IPS-20b (cell line): ENCODE measurements around the gene GRK1.

Experiments
- H3K27ac ChIP-seq: one replicate; pipeline ENCODE4 v1.5.1; 2013; ENCODE audit warnings: low read length
- H3K27me3 ChIP-seq: 2 replicates; pipeline ENCODE4 v1.6.1; 2013; ENCODE audit warnings: mild to moderate bottlenecking, low read length, inconsistent platforms; ENCODE audit not compliant: insufficient read depth
- H3K36me3 ChIP-seq: 2 replicates; pipeline ENCODE4 v1.6.1; 2013; ENCODE audit warnings: low read depth, mild to moderate bottlenecking, inconsistent platforms, low read length, moderate library complexity; ENCODE audit not compliant: insufficient read depth
- H3K4me1 ChIP-seq: 2 replicates; pipeline ENCODE4 v1.6.1; 2013; ENCODE audit warnings: mild to moderate bottlenecking, control low read depth, inconsistent platforms, low read length, moderate library complexity; ENCODE audit not compliant: insufficient read depth
- H3K4me3 ChIP-seq: 2 replicates; pipeline ENCODE4 v1.5.1; 2013; ENCODE audit warnings: mild to moderate bottlenecking, low read length, inconsistent platforms
- H3K9ac ChIP-seq: 2 replicates; pipeline ENCODE4 v1.6.1; 2013; ENCODE audit warnings: low read depth, mild to moderate bottlenecking, inconsistent platforms, low read length, moderate library complexity
- H3K9me3 ChIP-seq: 2 replicates; pipeline ENCODE4 v1.6.1; 2013; ENCODE audit warnings: mild to moderate bottlenecking, low read depth, low read length, inconsistent platforms; ENCODE audit not compliant: insufficient read depth

Gene GRK1

DNA sequence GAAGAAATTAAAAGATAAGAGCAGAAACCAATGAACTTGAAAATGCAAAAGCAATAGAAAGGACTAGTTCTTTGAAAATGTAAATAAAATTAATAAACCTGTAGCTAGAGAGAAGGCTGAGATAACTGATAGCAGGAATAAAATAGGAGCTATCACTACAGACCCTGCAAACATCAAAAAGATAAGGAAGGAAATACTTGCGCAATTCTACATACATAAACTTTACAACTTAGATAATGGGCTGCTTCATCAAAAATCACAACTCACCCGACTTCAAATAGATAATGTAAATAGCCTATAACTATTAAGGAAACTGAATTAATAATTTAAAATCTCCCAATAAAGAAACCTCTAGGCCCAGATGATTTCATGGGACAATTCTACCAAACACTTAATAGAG, 5.5 kb upstream of the GRK1 start:
- H3K4me3 ChIP-seq = no peak overlapping the region
- no peak overlapping the region for H3K27ac ChIP-seq
- no peak overlapping the region for H3K9ac ChIP-seq
- H3K9me3 ChIP-seq = 0 out of 2 replicates have a peak, but pooled peaks cover 2% of the 10 kb centered on the region
- no peaks in the 10 kb centered on the region for H3K36me3 ChIP-seq
- no peaks in the 10 kb centered on the region for H3K27me3 ChIP-seq
- H3K4me1 ChIP-seq = no peaks in the 10 kb centered on the region

DNA sequence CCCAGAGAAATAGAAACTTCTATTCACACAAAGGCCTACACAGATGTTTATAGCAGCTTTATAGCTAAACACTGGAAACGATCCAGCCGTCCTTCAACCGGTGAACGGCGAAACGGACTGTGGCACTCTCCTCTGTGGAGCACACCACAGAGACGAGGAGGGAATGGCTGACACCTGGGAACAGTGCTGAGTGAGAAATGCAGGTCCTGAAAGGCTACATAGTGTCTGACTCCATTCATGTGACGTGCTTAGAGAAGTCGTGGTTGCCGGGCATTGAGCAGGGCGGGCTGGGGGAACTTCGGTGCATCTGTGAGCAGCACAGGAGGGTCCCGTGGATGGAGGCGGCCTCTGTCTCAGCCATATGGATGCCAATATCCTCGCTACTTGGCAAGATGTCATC, 3.1 kb upstream of the GRK1 start:
- 0 out of 2 replicates have a peak, but pooled peaks cover 2% of the 10 kb centered on the region for H3K9me3 ChIP-seq
- no peak overlapping the region for H3K4me3 ChIP-seq

DNA sequence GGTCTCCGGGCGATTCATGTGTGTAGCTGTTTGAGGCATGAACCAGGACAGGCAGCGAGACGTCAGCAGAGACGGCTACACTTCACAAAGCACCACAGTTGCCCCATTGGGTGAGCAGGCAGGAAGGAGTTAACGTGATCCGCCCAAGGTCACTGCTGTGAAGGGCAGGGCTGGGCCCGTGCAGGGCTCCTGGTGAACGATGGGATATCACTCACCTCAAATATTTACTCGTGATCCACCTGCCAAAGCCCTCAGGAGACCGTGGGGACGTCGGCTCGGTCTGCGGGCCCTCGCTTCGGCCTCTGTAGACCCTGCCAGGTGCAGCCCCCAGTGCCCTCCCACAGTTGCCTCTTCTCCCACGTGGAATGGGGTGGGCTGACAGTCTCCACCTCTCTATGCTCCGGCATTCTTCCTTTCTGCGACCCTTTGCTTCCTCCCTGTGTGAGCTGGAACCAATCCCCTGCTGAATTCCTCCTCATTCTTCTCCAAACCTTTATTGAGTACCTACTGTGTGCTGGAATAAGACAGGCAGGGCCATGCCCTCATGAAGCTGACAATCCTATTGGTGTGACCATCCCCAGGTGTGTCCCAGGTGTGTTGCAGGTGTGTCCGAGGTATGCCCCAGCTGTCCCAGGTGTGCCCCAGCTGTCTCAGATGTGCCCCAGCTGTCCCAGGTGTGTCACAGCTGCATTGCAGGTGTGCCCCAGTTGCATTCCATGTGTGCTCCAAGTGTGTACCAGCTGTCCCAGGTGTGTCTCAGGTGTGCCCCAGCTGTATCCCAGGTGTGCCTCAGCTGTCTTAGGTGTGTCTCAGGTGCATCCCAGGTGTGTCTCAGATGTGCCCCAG, 2.0 kb upstream of the GRK1 start:
- Histone ChIP-seq H3K27me3 (no peaks in the 10 kb centered on the region), H3K27ac (no peak overlapping the region), H3K36me3 (no peaks in the 10 kb centered on the region), H3K4me1 (no peaks in the 10 kb centered on the region), H3K9ac (no peak overlapping the region), H3K4me3 (no peak overlapping the region), H3K9me3 (0 out of 2 replicates have a peak, but pooled peaks cover 2% of the 10 kb centered on the region)

More for the DNA sequence above, 3.1 kb upstream of the GRK1 start:
- no peak overlapping the region for H3K27ac ChIP-seq
- no peaks in the 10 kb centered on the region for H3K4me1 ChIP-seq
- H3K27me3 ChIP-seq = no peaks in the 10 kb centered on the region
- H3K9ac ChIP-seq = no peak overlapping the region
- no peaks in the 10 kb centered on the region for H3K36me3 ChIP-seq

DNA sequence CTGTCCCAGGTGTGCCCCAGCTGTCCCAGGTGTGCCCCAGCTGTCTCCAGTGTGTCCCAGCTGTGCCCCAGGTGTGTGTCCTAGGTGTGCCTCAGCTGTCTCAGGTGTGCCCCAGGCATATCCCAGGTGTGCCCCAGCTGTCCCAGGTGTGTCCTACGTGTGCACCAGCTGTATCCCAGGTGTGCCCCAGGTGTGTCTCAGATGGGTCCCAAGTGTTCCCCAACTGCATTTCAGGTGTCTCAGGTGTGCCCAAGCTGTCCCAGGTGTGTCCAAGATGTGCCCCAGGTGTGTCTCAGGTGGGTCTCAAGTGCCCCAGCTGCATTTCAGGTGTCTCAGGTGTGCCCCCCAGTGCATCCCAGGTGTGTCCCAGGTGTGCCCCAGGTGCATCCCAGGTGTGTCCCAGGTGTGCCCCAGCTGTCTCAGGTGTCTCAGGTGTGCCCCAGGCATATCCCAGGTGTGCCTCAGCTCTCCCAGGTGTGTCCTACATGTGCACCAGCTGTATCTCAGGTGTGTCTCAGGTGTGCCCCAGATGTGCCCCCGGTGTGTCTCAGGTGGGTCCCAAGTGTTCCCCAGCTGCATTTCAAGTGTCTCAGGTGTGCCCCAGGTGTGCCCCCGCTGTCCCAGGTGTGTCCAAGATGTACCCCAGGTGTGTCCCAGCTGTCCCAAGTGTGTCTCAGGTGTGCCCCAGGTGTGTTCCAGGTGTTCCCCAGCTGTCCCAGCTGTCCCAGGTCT, 1.3 kb upstream of the GRK1 start:
- Histone ChIP-seq H3K36me3 (no peaks in the 10 kb centered on the region), H3K27ac (no peak overlapping the region), H3K9me3 (0 out of 2 replicates have a peak, but pooled peaks cover 2% of the 10 kb centered on the region), H3K9ac (no peak overlapping the region), H3K4me1 (no peaks in the 10 kb centered on the region), H3K4me3 (no peak overlapping the region), H3K27me3 (no peaks in the 10 kb centered on the region)

DNA sequence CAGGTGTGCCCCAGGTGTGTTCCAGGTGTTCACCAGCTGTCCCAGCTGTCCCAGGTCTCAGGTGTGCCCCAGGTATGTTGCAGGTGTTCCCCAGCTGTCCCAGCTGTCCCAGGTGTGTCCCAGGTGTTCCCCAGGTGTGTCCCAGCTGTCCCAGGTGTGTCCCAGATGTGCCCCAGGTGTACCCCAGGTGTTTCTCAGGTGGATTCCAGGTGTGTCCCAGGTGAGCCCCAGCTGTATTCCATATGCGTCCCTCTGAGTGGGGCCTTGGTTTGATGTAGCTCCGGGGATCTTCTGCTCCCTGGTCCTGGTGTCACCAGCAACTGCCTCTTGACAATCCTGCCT, 719 bp upstream of the GRK1 start:
- no peaks in the 10 kb centered on the region for H3K36me3 ChIP-seq
- no peaks in the 10 kb centered on the region for H3K4me1 ChIP-seq
- H3K9ac ChIP-seq = no peak overlapping the region
- H3K9me3 ChIP-seq = 0 out of 2 replicates have a peak, but pooled peaks cover under 1% of the 10 kb centered on the region
- H3K4me3 ChIP-seq = no peak overlapping the region
- H3K27ac ChIP-seq = no peak overlapping the region
- no peaks in the 10 kb centered on the region for H3K27me3 ChIP-seq

DNA sequence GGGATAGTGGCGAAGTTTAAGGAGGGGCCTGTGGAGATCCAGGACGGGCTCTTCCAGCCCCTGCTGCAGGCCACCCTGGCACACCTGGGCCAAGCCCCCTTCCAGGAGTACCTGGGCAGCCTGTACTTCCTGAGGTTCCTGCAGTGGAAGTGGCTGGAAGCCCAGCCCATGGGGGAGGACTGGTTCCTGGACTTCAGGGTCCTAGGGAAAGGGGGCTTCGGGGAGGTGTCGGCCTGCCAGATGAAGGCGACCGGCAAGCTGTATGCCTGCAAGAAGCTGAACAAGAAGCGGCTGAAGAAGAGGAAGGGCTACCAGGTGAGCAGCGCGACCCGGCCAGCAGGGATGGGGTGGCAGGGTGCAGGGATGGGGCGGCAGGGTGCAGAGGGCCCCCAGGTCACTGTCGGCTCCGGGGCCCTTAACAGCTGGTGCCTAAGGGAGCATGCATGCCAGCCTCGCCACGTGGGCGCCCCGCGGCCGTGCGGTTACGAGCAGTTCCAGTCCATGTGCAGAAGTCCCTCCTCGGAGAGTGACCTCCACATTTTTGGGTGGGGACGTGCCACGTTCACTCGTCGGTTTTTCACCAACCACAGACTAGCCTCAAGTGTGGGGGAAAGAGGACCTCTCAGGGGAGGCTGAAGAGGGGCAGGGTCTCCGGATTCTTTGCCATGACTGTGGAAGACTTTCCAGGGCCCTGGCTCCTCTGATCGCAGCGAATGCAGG, 912 bp downstream of the GRK1 start:
- Histone ChIP-seq H3K4me3 (no peak overlapping the region), H3K36me3 (no peaks in the 10 kb centered on the region), H3K4me1 (no peaks in the 10 kb centered on the region), H3K27me3 (no peaks in the 10 kb centered on the region), H3K27ac (no peak overlapping the region), H3K9ac (no peak overlapping the region), H3K9me3 (no peaks in the 10 kb centered on the region)

DNA sequence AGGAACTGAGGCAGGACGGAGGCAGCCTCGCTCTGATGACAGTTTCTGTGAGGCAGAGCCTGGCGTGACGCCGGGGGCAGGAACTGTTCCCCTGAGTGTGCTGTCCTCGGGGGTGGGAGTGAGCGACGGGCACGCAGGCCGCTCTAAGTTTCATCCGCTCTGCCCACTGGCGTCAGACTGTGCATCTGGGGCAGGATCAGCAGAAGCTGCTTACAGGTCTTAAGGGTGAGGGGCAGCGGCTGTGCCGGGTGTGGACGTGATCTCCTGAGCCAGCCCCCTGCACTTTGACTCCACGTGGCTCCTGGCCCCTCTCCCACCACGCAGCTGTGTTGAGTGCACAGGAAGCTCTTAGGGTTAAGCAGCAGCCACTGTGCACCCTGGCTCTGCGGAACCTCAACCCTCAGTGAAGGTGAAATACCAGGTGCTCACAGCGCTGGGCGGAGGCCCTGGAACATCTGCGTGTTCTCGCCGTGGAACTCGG, 1.5 kb downstream of the GRK1 start:
- no peak overlapping the region for H3K9ac ChIP-seq
- no peaks in the 10 kb centered on the region for H3K4me1 ChIP-seq
- H3K9me3 ChIP-seq = no peaks in the 10 kb centered on the region
- no peaks in the 10 kb centered on the region for H3K36me3 ChIP-seq
- no peak overlapping the region for H3K4me3 ChIP-seq
- no peak overlapping the region for H3K27ac ChIP-seq
- no peaks in the 10 kb centered on the region for H3K27me3 ChIP-seq

DNA sequence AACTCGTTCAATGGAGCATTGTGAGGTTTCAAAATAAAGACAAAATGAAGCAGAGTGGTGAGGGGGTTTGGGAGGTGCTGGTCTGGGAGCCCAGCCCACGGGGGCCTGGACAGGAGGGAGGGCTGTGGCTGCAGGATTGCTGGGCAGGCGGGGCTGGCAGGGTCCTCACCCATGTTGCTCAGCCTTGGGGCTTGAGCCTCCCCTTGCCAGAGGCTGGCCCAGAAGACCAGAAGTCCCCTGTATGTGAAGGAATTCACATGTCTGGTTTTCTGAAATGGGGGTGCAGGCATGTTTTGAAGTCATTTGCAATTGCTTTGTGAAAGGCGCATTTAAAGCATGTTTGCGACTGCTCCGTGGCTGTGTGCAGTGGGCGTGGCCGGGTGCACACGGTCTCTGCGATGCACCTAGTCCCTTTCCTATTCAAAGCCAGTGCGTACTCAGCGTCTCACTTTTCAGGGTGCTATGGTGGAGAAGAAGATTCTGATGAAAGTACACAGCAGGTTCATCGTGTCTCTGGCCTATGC, 2.3 kb downstream of the GRK1 start:
- no peak overlapping the region for H3K9ac ChIP-seq
- no peak overlapping the region for H3K4me3 ChIP-seq
- H3K27ac ChIP-seq = no peak overlapping the region
- H3K27me3 ChIP-seq = no peaks in the 10 kb centered on the region
- H3K36me3 ChIP-seq = no peaks in the 10 kb centered on the region
- no peaks in the 10 kb centered on the region for H3K4me1 ChIP-seq
- H3K9me3 ChIP-seq = no peaks in the 10 kb centered on the region

DNA sequence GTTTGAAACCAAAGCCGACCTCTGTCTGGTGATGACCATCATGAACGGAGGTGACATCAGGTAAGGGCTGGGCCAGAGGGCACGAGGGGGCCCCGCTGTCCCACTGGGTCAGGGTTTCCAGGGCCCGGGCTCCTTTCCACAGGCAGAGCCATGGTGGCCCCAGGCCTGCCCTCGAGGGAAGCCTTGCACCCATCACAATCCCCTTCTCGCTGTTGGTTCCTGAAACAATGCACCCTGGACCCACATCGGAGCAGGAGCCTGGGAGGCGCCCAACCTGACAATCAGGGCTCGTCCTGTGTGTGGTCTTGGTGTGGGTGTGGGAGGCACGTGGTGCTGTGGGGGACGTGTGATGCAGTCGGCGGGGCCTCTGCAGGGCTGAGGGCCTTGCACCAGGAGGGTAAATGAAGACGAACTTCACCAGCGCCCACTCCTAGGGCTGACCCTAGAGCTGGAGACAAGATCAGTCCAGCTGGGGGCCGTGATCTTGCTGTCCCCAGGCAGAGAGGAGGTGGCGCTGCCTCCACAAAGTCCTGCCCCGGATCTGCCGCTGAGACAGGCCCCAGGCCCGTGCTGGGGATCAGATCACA, 2.8 kb downstream of the GRK1 start:
- Histone ChIP-seq H3K9ac (no peak overlapping the region), H3K9me3 (no peaks in the 10 kb centered on the region), H3K36me3 (no peaks in the 10 kb centered on the region), H3K4me3 (no peak overlapping the region), H3K4me1 (no peaks in the 10 kb centered on the region), H3K27me3 (no peaks in the 10 kb centered on the region), H3K27ac (no peak overlapping the region)

DNA sequence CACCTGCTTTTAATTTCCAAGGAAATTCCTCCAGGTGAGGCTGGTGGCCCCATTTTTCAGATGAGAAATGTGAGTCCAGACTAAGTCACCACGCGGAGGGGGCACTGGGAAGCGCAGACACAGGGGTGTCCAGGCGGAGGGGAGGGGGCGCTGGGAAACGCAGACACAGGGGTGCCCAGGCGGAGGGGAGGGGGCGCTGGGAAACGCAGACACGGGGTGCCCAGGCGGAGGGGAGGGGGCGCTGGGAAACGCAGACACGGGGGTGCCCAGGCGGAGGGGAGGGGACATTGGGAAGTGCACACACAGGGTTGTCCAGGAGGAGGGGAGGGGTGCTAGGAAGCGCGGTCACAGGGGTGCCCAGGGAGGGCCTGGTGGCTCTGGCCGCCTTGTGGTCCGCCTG, 3.5 kb downstream of the GRK1 start:
- Histone ChIP-seq H3K36me3 (no peaks in the 10 kb centered on the region), H3K4me1 (no peaks in the 10 kb centered on the region), H3K4me3 (no peak overlapping the region), H3K27ac (no peak overlapping the region), H3K27me3 (no peaks in the 10 kb centered on the region), H3K9ac (no peak overlapping the region), H3K9me3 (no peaks in the 10 kb centered on the region)
